Activated T-helper 17 cell treated with anti-CD3 and anti-CD28 coated beads, Interleukin-2, amount 50 U/mL, for 72 hours (primary cell): ENCODE data around the gene IQCN. TPM values are rescaled to one million over a fixed set of nuclear protein-coding genes. Genes with fewer than 3 reads are reported as not detected.

ENCODE experiments used
- ATAC-seq: fragments of 150-1000 bp; cut with Tn5 transposase; replicated peaks from 2 replicates; pipeline ENCODE4 v1.10.0; 2021; ENCODE audit warnings: mild to moderate bottlenecking, moderate library complexity
- H3K27ac Mint-ChIP-seq: one replicate; pipeline ENCODE4 v1.8.0; 2022; ENCODE audit warnings: mixed read lengths
- H3K27me3 Mint-ChIP-seq: one replicate; pipeline ENCODE4 v1.8.0; 2022; ENCODE audit warnings: mixed read lengths
- H3K36me3 Mint-ChIP-seq: one replicate; pipeline ENCODE4 v1.8.0; 2022; ENCODE audit warnings: low read depth, mild to moderate bottlenecking, mixed read lengths
- H3K4me1 Mint-ChIP-seq: one replicate; pipeline ENCODE4 v1.8.0; 2022; ENCODE audit warnings: mixed read lengths
- H3K4me3 Mint-ChIP-seq: one replicate; pipeline ENCODE4 v1.8.0; 2022; ENCODE audit warnings: mild to moderate bottlenecking, mixed read lengths
- H3K9me3 Mint-ChIP-seq: one replicate; pipeline ENCODE4 v1.8.0; 2022; ENCODE audit warnings: mixed read lengths
- total RNA-seq, 2 donors: library from RNA; stranded (reverse); gene quantifications; one replicate each; pipeline ENCODE4 v1.2.3, GENCODE V29; 2022

IQCN gene
- total RNA-seq, 2 donors from 2014 or later = 1.1 to 1.3 TPM

GRCh38 chr19:18253716-18254115 lies 20.5 kb downstream of the IQCN start:
- no peaks in the 10 kb centered on the region for H3K9me3 Mint-ChIP-seq
- no peak overlapping the region for H3K4me3 Mint-ChIP-seq
- no peak overlapping the region for H3K27ac Mint-ChIP-seq
- peaks cover 6% of the 10 kb centered on the region for H3K27me3 Mint-ChIP-seq
- H3K36me3 Mint-ChIP-seq = no peaks in the 10 kb centered on the region
- H3K4me1 Mint-ChIP-seq = no peaks in the 10 kb centered on the region
- ATAC-seq = no peak

- Mint-ChIP-seq H3K27ac (no peak overlapping the region), H3K9me3 (no peaks in the 10 kb centered on the region), H3K36me3 (no peaks in the 10 kb centered on the region), H3K4me3 (no peak overlapping the region), H3K27me3 (peaks cover 6% of the 10 kb centered on the region), H3K4me1 (no peaks in the 10 kb centered on the region)
- ATAC-seq = no peak
Observed at GRCh38 chr19:18253130-18253529, 21.1 kb downstream of the IQCN start.

- H3K36me3 Mint-ChIP-seq = no peaks in the 10 kb centered on the region
- H3K27ac Mint-ChIP-seq = no peak overlapping the region
- H3K9me3 Mint-ChIP-seq = no peaks in the 10 kb centered on the region
- ATAC-seq = no peak
- no peak overlapping the region for H3K4me3 Mint-ChIP-seq
- H3K4me1 Mint-ChIP-seq = no peaks in the 10 kb centered on the region
- H3K27me3 Mint-ChIP-seq = peaks cover 6% of the 10 kb centered on the region
Observed at GRCh38 chr19:18252370-18252717, 21.9 kb downstream of the IQCN start.

- Mint-ChIP-seq H3K27me3 (peaks cover 6% of the 10 kb centered on the region), H3K4me3 (no peak overlapping the region), H3K27ac (no peak overlapping the region), H3K36me3 (no peaks in the 10 kb centered on the region), H3K9me3 (no peaks in the 10 kb centered on the region), H3K4me1 (no peaks in the 10 kb centered on the region)
- peak; percentile 91 for ATAC-seq
Observed at GRCh38 chr19:18251587-18252369, 22.5 kb downstream of the IQCN start.

GRCh38 chr19:18249834-18250233 lies 24.4 kb downstream of the IQCN start:
- Mint-ChIP-seq H3K4me3 (no peak overlapping the region), H3K4me1 (no peaks in the 10 kb centered on the region), H3K27me3 (peaks cover 6% of the 10 kb centered on the region), H3K36me3 (no peaks in the 10 kb centered on the region), H3K27ac (no peak overlapping the region), H3K9me3 (no peaks in the 10 kb centered on the region)
- ATAC-seq = no peak

- Mint-ChIP-seq H3K36me3 (no peaks in the 10 kb centered on the region), H3K27me3 (no peaks in the 10 kb centered on the region), H3K4me3 (no peak overlapping the region), H3K9me3 (no peaks in the 10 kb centered on the region), H3K4me1 (no peaks in the 10 kb centered on the region), H3K27ac (no peak overlapping the region)
- ATAC-seq = no peak
Observed at GRCh38 chr19:18245297-18245696, 29.0 kb downstream of the IQCN start.

- no peak for ATAC-seq
- Mint-ChIP-seq H3K4me1 (no peaks in the 10 kb centered on the region), H3K27me3 (peaks cover 17% of the 10 kb centered on the region), H3K27ac (no peak overlapping the region), H3K4me3 (no peak overlapping the region), H3K9me3 (no peaks in the 10 kb centered on the region), H3K36me3 (no peaks in the 10 kb centered on the region)
Observed at GRCh38 chr19:18239303-18239702, 34.9 kb downstream of the IQCN start.

GRCh38 chr19:18234194-18234593 lies 40.1 kb downstream of the IQCN start:
- Mint-ChIP-seq H3K27ac (no peak overlapping the region), H3K4me1 (peaks cover 4% of the 10 kb centered on the region), H3K27me3 (peaks cover 51% of the 10 kb centered on the region), H3K9me3 (peaks cover 5% of the 10 kb centered on the region), H3K36me3 (no peaks in the 10 kb centered on the region), H3K4me3 (no peak overlapping the region)
- ATAC-seq = no peak

- H3K36me3 Mint-ChIP-seq = no peaks in the 10 kb centered on the region
- H3K27ac Mint-ChIP-seq = no peak overlapping the region
- no peak overlapping the region for H3K4me3 Mint-ChIP-seq
- no peak for ATAC-seq
- H3K4me1 Mint-ChIP-seq = peaks cover 4% of the 10 kb centered on the region
- H3K9me3 Mint-ChIP-seq = peaks cover 5% of the 10 kb centered on the region
- peaks cover 47% of the 10 kb centered on the region for H3K27me3 Mint-ChIP-seq
Observed at GRCh38 chr19:18233224-18233825, 40.9 kb downstream of the IQCN start.

- peaks cover 5% of the 10 kb centered on the region for H3K9me3 Mint-ChIP-seq
- no peaks in the 10 kb centered on the region for H3K36me3 Mint-ChIP-seq
- H3K27me3 Mint-ChIP-seq = peaks cover 52% of the 10 kb centered on the region
- ATAC-seq = peak; percentile 77
- H3K4me1 Mint-ChIP-seq = peaks cover 4% of the 10 kb centered on the region
- peak overlapping the region; percentile 39 for H3K4me3 Mint-ChIP-seq
- no peak overlapping the region for H3K27ac Mint-ChIP-seq
Observed at GRCh38 chr19:18232540-18233223, 41.6 kb downstream of the IQCN start.

GRCh38 chr19:18231775-18232174 lies 42.5 kb downstream of the IQCN start:
- peaks cover 5% of the 10 kb centered on the region for H3K9me3 Mint-ChIP-seq
- H3K27ac Mint-ChIP-seq = no peak overlapping the region
- no peaks in the 10 kb centered on the region for H3K36me3 Mint-ChIP-seq
- peaks cover 60% of the 10 kb centered on the region for H3K27me3 Mint-ChIP-seq
- no peak for ATAC-seq
- H3K4me1 Mint-ChIP-seq = peaks cover 4% of the 10 kb centered on the region
- H3K4me3 Mint-ChIP-seq = no peak overlapping the region

- Mint-ChIP-seq H3K27me3 (peaks cover 59% of the 10 kb centered on the region), H3K4me3 (no peak overlapping the region), H3K4me1 (peaks cover 4% of the 10 kb centered on the region), H3K9me3 (peaks cover 5% of the 10 kb centered on the region), H3K27ac (no peak overlapping the region), H3K36me3 (no peaks in the 10 kb centered on the region)
- ATAC-seq = peak; percentile 40
Observed at GRCh38 chr19:18230941-18231734, 43.1 kb downstream of the IQCN start.

GRCh38 chr19:18229915-18230314 lies 44.3 kb downstream of the IQCN start:
- Mint-ChIP-seq H3K4me1 (peaks cover 4% of the 10 kb centered on the region), H3K27me3 (peaks cover 55% of the 10 kb centered on the region), H3K9me3 (peaks cover 5% of the 10 kb centered on the region), H3K4me3 (no peak overlapping the region), H3K36me3 (no peaks in the 10 kb centered on the region), H3K27ac (no peak overlapping the region)
- no peak for ATAC-seq

GRCh38 chr19:18229474-18229873 lies 44.8 kb downstream of the IQCN start:
- ATAC-seq = no peak
- H3K36me3 Mint-ChIP-seq = peaks cover 4% of the 10 kb centered on the region
- H3K9me3 Mint-ChIP-seq = peaks cover 5% of the 10 kb centered on the region
- H3K27ac Mint-ChIP-seq = no peak overlapping the region
- peaks cover 59% of the 10 kb centered on the region for H3K27me3 Mint-ChIP-seq
- H3K4me3 Mint-ChIP-seq = no peak overlapping the region
- peaks cover 8% of the 10 kb centered on the region for H3K4me1 Mint-ChIP-seq
